GM21515 (cell line): ENCODE results near the gene CA10.

Experiments used
- ATAC-seq: cut with Tn5 transposase; IDR thresholded peaks from one replicate; pipeline ENCODE4 v1.9.1; 2021; ENCODE audit not compliant: unreplicated experiment

CA10 gene

GRCh38 chr17:51954232-51954765, 204.2 kb downstream of the CA10 start:
- no peak for ATAC-seq

GRCh38 chr17:51951741-51952140, 206.8 kb downstream of the CA10 start:
- ATAC-seq, result no peak

- no peak for ATAC-seq
These were observed 210.4 kb downstream of the CA10 start for GRCh38 chr17:51948128-51948527.

- no peak for ATAC-seq
These were observed 211.3 kb downstream of the CA10 start for GRCh38 chr17:51947160-51947735.

- ATAC-seq, result no peak
These were observed 212.2 kb downstream of the CA10 start for GRCh38 chr17:51946311-51946710.

GRCh38 chr17:51941272-51941671, 217.2 kb downstream of the CA10 start:
- ATAC-seq, result no peak

GRCh38 chr17:51937264-51937663, 221.2 kb downstream of the CA10 start:
- no peak for ATAC-seq

- no peak for ATAC-seq
These were observed 223.0 kb downstream of the CA10 start for GRCh38 chr17:51935477-51935876.

GRCh38 chr17:51933647-51934046, 224.9 kb downstream of the CA10 start:
- no peak for ATAC-seq

GRCh38 chr17:51926448-51926847, 232.1 kb downstream of the CA10 start:
- ATAC-seq, result no peak

- ATAC-seq, result no peak
These were observed 237.0 kb downstream of the CA10 start for GRCh38 chr17:51921500-51921899.

GRCh38 chr17:51914577-51914976, 243.9 kb downstream of the CA10 start:
- ATAC-seq, result no peak

GRCh38 chr17:51913491-51914205, 244.9 kb downstream of the CA10 start:
- ATAC-seq, result no peak

- no peak for ATAC-seq
These were observed 245.6 kb downstream of the CA10 start for GRCh38 chr17:51912939-51913338.

- ATAC-seq, result no peak
These were observed 247.3 kb downstream of the CA10 start for GRCh38 chr17:51911237-51911636.

- ATAC-seq, result no peak
These were observed 248.5 kb downstream of the CA10 start for GRCh38 chr17:51909971-51910370.

GRCh38 chr17:51908841-51909537, 249.5 kb downstream of the CA10 start:
- ATAC-seq, result no peak

- no peak for ATAC-seq
These were observed 251.5 kb downstream of the CA10 start for GRCh38 chr17:51907041-51907440.

- ATAC-seq, result no peak
These were observed 254.1 kb downstream of the CA10 start for GRCh38 chr17:51904379-51904778.

GRCh38 chr17:51901242-51901641, 257.3 kb downstream of the CA10 start:
- no peak for ATAC-seq

- no peak for ATAC-seq
These were observed 266.6 kb downstream of the CA10 start for GRCh38 chr17:51891936-51892335.

- ATAC-seq, result no peak
These were observed 267.8 kb downstream of the CA10 start for GRCh38 chr17:51890710-51891109.
